PC-9 (cell line): ENCODE results near the gene SORCS2.

ENCODE experiments used
- EZH2 ChIP-seq: fragments of 200-600 bp; sonication (generic); IDR thresholded peaks from 2 replicates; pipeline ENCODE4 v1.8.0; 2017; ENCODE audit warnings: antibody characterized with exemption, low read depth
- TF ChIP-seq, protein P1 (sequence below): fragments of 200-600 bp; sonication (generic); conservative IDR thresholded peaks from 2 replicates; pipeline ENCODE4 v1.6.1; 2017; ENCODE audit warnings: mixed run types, antibody characterized with exemption, mild to moderate bottlenecking, moderate library complexity

GRCh38 chr4:7785017-7785416, 592.7 kb downstream of the SORCS2 start:
- TF ChIP-seq, protein P1, sequence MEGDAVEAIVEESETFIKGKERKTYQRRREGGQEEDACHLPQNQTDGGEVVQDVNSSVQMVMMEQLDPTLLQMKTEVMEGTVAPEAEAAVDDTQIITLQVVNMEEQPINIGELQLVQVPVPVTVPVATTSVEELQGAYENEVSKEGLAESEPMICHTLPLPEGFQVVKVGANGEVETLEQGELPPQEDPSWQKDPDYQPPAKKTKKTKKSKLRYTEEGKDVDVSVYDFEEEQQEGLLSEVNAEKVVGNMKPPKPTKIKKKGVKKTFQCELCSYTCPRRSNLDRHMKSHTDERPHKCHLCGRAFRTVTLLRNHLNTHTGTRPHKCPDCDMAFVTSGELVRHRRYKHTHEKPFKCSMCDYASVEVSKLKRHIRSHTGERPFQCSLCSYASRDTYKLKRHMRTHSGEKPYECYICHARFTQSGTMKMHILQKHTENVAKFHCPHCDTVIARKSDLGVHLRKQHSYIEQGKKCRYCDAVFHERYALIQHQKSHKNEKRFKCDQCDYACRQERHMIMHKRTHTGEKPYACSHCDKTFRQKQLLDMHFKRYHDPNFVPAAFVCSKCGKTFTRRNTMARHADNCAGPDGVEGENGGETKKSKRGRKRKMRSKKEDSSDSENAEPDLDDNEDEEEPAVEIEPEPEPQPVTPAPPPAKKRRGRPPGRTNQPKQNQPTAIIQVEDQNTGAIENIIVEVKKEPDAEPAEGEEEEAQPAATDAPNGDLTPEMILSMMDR: no peak
- no peak for TF ChIP-seq EZH2
